Astrocyte of the cerebellum (primary cell): Measurements from ENCODE around the gene ZNF358.
A peak's percentile ranks its signal among the peaks of the same experiment; 100 is the strongest.

Source experiments
- DNase-seq: peaks from one replicate; pipeline ENCODE4 v3.0.0-alpha.2; 2011; ENCODE audit warnings: low read depth
- H3K4me3 ChIP-seq: 2 replicates; pipeline ENCODE4 v1.5.1; 2011; ENCODE audit warnings: mild to moderate bottlenecking, low read depth, low read length, moderate library complexity
- CTCF ChIP-seq: IDR thresholded peaks from 2 replicates; pipeline ENCODE4 v1.5.1; 2012; ENCODE audit warnings: low read length, low read depth, moderate library complexity, mild to moderate bottlenecking; ENCODE audit errors: missing control alignments
- in situ Hi-C: cut with HindIII; loops from 2 replicates; pipeline ENCODE4 v1.10.0; 2017; ENCODE audit warnings: low sequenced_read_pairs

The ZNF358 gene

DNA sequence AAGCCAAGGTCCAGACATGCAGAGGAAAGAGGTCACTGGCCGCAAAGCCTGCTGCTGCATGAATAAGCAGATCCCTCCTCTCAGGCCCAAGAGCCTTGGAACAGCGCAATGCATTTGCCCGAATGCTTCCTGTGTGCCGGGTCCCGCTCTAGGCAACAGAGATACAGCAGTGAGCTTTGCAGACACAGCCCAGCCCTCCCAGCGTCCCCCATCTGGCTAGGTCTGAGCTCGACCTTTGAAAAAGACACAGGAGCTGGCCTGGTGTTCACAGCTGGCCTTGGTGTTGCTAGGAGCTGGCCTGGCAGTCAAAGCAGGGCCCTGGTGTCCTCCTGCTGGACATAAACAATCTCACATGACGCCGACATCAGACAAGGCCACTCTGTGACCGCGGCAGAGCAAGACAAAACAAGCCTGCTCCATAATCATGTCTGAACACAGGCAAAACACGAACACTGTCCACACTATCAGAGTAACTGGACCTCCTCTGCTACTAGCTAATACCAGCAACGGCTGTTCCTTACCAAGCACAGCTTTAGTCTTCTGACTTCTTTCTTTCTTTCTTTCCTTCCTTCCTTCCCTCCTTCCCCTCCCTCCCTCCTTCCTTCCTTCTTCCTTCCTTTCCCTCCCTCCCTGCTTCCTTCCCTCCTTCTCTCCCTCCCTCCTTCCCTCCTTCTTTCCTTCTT is 21.3 kb upstream of the ZNF358 start:
- in situ Hi-C loops: no loop called here
- no peak overlapping the region for H3K4me3 ChIP-seq
- DNase-seq: no peak
- peak; percentile 18 for TF ChIP-seq CTCF

DNA sequence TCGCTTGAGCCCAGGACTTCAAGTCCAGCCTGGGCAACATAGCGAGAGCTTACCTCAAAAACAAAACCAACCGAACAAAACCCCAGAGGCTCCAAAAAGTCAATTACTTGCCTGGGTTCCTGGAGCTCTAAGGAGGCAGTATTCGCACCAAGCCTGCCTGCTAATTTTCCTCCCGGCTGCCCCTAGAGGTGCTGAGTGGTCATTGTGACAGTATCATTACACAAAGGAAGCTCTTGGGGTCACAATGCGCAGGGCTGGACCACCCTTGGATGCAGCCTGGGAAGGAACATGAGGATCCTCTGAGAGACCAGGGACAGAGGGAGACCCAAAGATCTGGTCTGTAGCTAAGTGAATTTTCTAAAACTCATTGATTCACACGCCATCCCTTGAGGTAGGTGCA is 18.6 kb upstream of the ZNF358 start:
- DNase-seq: no peak
- H3K4me3 ChIP-seq: no peak overlapping the region
- TF ChIP-seq CTCF: peak; percentile 68
- in situ Hi-C loops: no loop called here

GRCh38 chr19:7500811-7501450 is 15.0 kb upstream of the ZNF358 start:
- no peak for DNase-seq
- in situ Hi-C loops: no loop called here
- peak overlapping the region; percentile 36 for H3K4me3 ChIP-seq
- no peak for TF ChIP-seq CTCF

GRCh38 chr19:7502552-7502951 is 13.4 kb upstream of the ZNF358 start:
- H3K4me3 ChIP-seq: no peak overlapping the region
- no peak for TF ChIP-seq CTCF
- in situ Hi-C loops: no loop called here
- DNase-seq: no peak

DNA sequence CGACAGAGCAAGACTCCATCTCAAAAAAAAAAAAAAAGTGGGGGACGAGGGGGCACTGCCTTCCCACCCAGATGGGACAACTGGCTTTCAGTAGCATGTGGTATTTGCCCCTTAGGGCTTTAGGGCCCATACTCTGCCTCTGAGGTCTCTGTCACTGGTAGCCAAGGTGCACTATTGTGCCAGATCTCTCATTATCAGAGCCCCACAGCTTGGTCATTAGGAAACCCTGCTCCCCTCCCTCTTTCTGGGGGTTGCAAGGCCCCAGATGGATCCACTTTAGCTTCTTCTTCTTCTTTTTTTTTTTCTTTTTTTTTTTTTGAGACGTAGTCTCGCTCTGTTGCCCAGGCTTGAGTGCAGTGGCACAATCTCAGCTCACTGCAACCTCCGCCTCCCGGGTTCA is 11.2 kb upstream of the ZNF358 start:
- no peak for TF ChIP-seq CTCF
- in situ Hi-C loops: no loop called here
- DNase-seq: no peak
- H3K4me3 ChIP-seq: no peak overlapping the region

GRCh38 chr19:7505288-7505681 is 10.6 kb upstream of the ZNF358 start:
- in situ Hi-C loops: no loop called here
- TF ChIP-seq CTCF: no peak
- DNase-seq: no peak
- H3K4me3 ChIP-seq: no peak overlapping the region
